Measurements from ENCODE around the gene SCAMP2. TPM values are rescaled to one million over a fixed set of nuclear protein-coding genes. Genes with fewer than 3 reads are reported as not detected.
"Not testable (repeated sequence)": the region's sequence is repeated elsewhere in the genome, so short reads cannot be mapped to it uniquely, and the experiment has no call there.

The SCAMP2 gene, protein sequence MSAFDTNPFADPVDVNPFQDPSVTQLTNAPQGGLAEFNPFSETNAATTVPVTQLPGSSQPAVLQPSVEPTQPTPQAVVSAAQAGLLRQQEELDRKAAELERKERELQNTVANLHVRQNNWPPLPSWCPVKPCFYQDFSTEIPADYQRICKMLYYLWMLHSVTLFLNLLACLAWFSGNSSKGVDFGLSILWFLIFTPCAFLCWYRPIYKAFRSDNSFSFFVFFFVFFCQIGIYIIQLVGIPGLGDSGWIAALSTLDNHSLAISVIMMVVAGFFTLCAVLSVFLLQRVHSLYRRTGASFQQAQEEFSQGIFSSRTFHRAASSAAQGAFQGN
- 10 to 100 TPM; 56.1 to 56.9 TPM for total RNA-seq
- 82.3 TPM for polyA plus RNA-seq (2013, experiment 1 of 2)
- polyA plus RNA-seq (2013, experiment 2 of 2): 84.1 TPM
- 53.6 to 161 (median 89.0) reads per million in 172 experiments for total RNA-seq

GRCh38 chr15:74873036-74873755, at the start of gene SCAMP2:
Gene SCAMP2, minus strand, starts transcription at chr15:74873365. Its CDS starts 110 bp downstream, at chr15:74873255.
- peak; percentile 79 to 95 (median 86) for DNase-seq
- TF ChIP-seq, protein P1, sequence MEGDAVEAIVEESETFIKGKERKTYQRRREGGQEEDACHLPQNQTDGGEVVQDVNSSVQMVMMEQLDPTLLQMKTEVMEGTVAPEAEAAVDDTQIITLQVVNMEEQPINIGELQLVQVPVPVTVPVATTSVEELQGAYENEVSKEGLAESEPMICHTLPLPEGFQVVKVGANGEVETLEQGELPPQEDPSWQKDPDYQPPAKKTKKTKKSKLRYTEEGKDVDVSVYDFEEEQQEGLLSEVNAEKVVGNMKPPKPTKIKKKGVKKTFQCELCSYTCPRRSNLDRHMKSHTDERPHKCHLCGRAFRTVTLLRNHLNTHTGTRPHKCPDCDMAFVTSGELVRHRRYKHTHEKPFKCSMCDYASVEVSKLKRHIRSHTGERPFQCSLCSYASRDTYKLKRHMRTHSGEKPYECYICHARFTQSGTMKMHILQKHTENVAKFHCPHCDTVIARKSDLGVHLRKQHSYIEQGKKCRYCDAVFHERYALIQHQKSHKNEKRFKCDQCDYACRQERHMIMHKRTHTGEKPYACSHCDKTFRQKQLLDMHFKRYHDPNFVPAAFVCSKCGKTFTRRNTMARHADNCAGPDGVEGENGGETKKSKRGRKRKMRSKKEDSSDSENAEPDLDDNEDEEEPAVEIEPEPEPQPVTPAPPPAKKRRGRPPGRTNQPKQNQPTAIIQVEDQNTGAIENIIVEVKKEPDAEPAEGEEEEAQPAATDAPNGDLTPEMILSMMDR (IDR thresholded peaks at IDR 0.05): no peak
- H3K9me3 Mint-ChIP-seq: no peaks in the 10 kb centered on the region
- H3K27me3 ChIP-seq (ENCODE audit: control insufficient read depth in 1 of 2, insufficient read depth in 2 of 2, low read length in 2 of 2): no peaks in the 10 kb centered on the region
- peak within 1 kb of the TSS; percentile 90 for H3K27ac Mint-ChIP-seq
- H3K4me3 Mint-ChIP-seq: peak within 1 kb of the TSS; percentile 94
- intact Hi-C loops (cut with DNase I, micrococcal nuclease): loop anchor here (1.0 to 2.0 kb wide), 6 partner anchors 16 to 64 kb away; partner anchors contain the start of genes ULK3 (in 2 of the 2), FAM219B (in 1 of the 2) and MPI (in 1 of the 2)
- ChIA-PET POLR2A (interaction anchor here (0.7 to 1.8 kb wide), 10 partner anchors 10 to 95 kb away, joined by 3 to 9 read pairs (median 4); partner anchors contain the start of genes CSK, FAM219B, MPI and ULK3), CTCF (interaction anchor here (1.1 to 1.7 kb wide), 4 partner anchors 17 to 80 kb away, joined by 3 to 7 read pairs (median 5); partner anchors contain the start of gene MPI)
- H3K36me3 ChIP-seq (ENCODE audit: insufficient read depth, low read length): peaks cover 2% of the 10 kb centered on the region
- H3K4me3 ChIP-seq (ENCODE audit: low read length): peak within 1 kb of the TSS; percentile 65
- peaks cover 50% of the 10 kb centered on the region for H3K4me1 ChIP-seq (ENCODE audit: insufficient read depth, low read length)
- H3K36me3 Mint-ChIP-seq (ENCODE audit: low read depth): peaks cover 21% of the 10 kb centered on the region
- H3K9me3 ChIP-seq (ENCODE audit: control insufficient read depth in 1 of 2, insufficient read depth in 1 of 2, low read length in 2 of 2): no peaks in the 10 kb centered on the region
- peak within 1 kb of the TSS; percentile 93 to 94 for H3K27ac ChIP-seq (ENCODE audit: low read depth in 1 of 2, low read length in 2 of 2)
- peaks cover 45% of the 10 kb centered on the region for H3K4me1 Mint-ChIP-seq (ENCODE audit: low read depth)
- H3K27me3 Mint-ChIP-seq: no peaks in the 10 kb centered on the region
- ATAC-seq (ENCODE audit: poor library complexity): peak; percentile 90

- DNase-seq (no peak), ATAC-seq (ENCODE audit: poor library complexity) (no peak)
- H3K36me3 Mint-ChIP-seq (ENCODE audit: low read depth): peaks cover 70% of the 10 kb centered on the region
- Histone ChIP-seq H3K27ac (ENCODE audit: low read depth in 1 of 2, low read length in 2 of 2) (no peak overlapping the region), H3K27me3 (ENCODE audit: control insufficient read depth in 1 of 2, insufficient read depth in 2 of 2, low read length in 2 of 2) (no peaks in the 10 kb centered on the region), H3K36me3 (ENCODE audit: insufficient read depth, low read length) (peaks cover 70% of the 10 kb centered on the region), H3K9me3 (ENCODE audit: control insufficient read depth in 1 of 2, insufficient read depth in 1 of 2, low read length in 2 of 2) (no peaks in the 10 kb centered on the region), H3K4me3 (ENCODE audit: low read length) (no peak overlapping the region), H3K4me1 (ENCODE audit: insufficient read depth, low read length) (no peaks in the 10 kb centered on the region)
- H3K4me3 Mint-ChIP-seq: no peak overlapping the region
- ChIA-PET CTCF (interaction anchor here (1.1 kb wide), 1 partner anchor 19 kb away, joined by 5 read pairs; no protein-coding TSS in a partner anchor), POLR2A (interaction anchor here (1.4 kb wide), 1 partner anchor 14 kb away, joined by 3 read pairs; the partner anchor contains the start of gene FAM219B)
- no peaks in the 10 kb centered on the region for H3K4me1 Mint-ChIP-seq (ENCODE audit: low read depth)
- no peaks in the 10 kb centered on the region for H3K9me3 Mint-ChIP-seq
- no peaks in the 10 kb centered on the region for H3K27me3 Mint-ChIP-seq
- TF ChIP-seq, protein P1 (IDR thresholded peaks at IDR 0.05): no peak
- no peak overlapping the region for H3K27ac Mint-ChIP-seq
- intact Hi-C loops (cut with DNase I, micrococcal nuclease): no loop called here
These were observed 47.3 kb upstream of the SCAMP2 start for GRCh38 chr15:74920456-74920855.

GRCh38 chr15:74917676-74918075, 44.5 kb upstream of the SCAMP2 start:
- Mint-ChIP-seq H3K9me3 (no peaks in the 10 kb centered on the region), H3K36me3 (ENCODE audit: low read depth) (peaks cover 71% of the 10 kb centered on the region), H3K27me3 (no peaks in the 10 kb centered on the region), H3K4me1 (ENCODE audit: low read depth) (no peaks in the 10 kb centered on the region), H3K4me3 (no peak overlapping the region), H3K27ac (no peak overlapping the region)
- TF ChIP-seq, protein P1 (IDR thresholded peaks at IDR 0.05): no peak
- peaks cover 67% of the 10 kb centered on the region for H3K36me3 ChIP-seq (ENCODE audit: insufficient read depth, low read length)
- no peaks in the 10 kb centered on the region for H3K9me3 ChIP-seq (ENCODE audit: control insufficient read depth in 1 of 2, insufficient read depth in 1 of 2, low read length in 2 of 2)
- POLR2A ChIA-PET: interaction anchor here (0.6 kb wide), 1 partner anchor 454 kb away, joined by 3 read pairs; no protein-coding TSS in a partner anchor
- intact Hi-C loops (cut with DNase I, micrococcal nuclease): no loop called here
- DNase-seq (no peak), ATAC-seq (ENCODE audit: poor library complexity) (no peak)
- CTCF ChIA-PET: no interaction called here
- no peaks in the 10 kb centered on the region for H3K27me3 ChIP-seq (ENCODE audit: control insufficient read depth in 1 of 2, insufficient read depth in 2 of 2, low read length in 2 of 2)
- H3K4me3 ChIP-seq (ENCODE audit: low read length): no peak overlapping the region
- no peak overlapping the region for H3K27ac ChIP-seq (ENCODE audit: low read depth in 1 of 2, low read length in 2 of 2)
- H3K4me1 ChIP-seq (ENCODE audit: insufficient read depth, low read length): no peaks in the 10 kb centered on the region

GRCh38 chr15:74913799-74914198, 40.6 kb upstream of the SCAMP2 start:
- DNase-seq; H3K27me3 ChIP-seq (ENCODE audit: control insufficient read depth in 1 of 2, insufficient read depth in 2 of 2, low read length in 2 of 2); H3K4me3 ChIP-seq (ENCODE audit: low read length); H3K9me3 ChIP-seq (ENCODE audit: control insufficient read depth in 1 of 2, insufficient read depth in 1 of 2, low read length in 2 of 2); H3K9me3 Mint-ChIP-seq; H3K27ac Mint-ChIP-seq; H3K27ac ChIP-seq (ENCODE audit: low read depth in 1 of 2, low read length in 2 of 2); H3K4me1 Mint-ChIP-seq (ENCODE audit: low read depth); H3K4me3 Mint-ChIP-seq; ATAC-seq (ENCODE audit: poor library complexity); H3K27me3 Mint-ChIP-seq; intact Hi-C loops (cut with DNase I, micrococcal nuclease); CTCF ChIA-PET; H3K4me1 ChIP-seq (ENCODE audit: insufficient read depth, low read length): not testable (repeated sequence)
- peaks cover 40% of the 10 kb centered on the region for H3K36me3 ChIP-seq (ENCODE audit: insufficient read depth, low read length)
- H3K36me3 Mint-ChIP-seq (ENCODE audit: low read depth): peaks cover 46% of the 10 kb centered on the region
- POLR2A ChIA-PET: interaction anchor here (1.4 kb wide), 1 partner anchor 12 kb away, joined by 3 read pairs; no protein-coding TSS in a partner anchor
